ENCODE data around the gene GCLM.

GCLM gene

DNA sequence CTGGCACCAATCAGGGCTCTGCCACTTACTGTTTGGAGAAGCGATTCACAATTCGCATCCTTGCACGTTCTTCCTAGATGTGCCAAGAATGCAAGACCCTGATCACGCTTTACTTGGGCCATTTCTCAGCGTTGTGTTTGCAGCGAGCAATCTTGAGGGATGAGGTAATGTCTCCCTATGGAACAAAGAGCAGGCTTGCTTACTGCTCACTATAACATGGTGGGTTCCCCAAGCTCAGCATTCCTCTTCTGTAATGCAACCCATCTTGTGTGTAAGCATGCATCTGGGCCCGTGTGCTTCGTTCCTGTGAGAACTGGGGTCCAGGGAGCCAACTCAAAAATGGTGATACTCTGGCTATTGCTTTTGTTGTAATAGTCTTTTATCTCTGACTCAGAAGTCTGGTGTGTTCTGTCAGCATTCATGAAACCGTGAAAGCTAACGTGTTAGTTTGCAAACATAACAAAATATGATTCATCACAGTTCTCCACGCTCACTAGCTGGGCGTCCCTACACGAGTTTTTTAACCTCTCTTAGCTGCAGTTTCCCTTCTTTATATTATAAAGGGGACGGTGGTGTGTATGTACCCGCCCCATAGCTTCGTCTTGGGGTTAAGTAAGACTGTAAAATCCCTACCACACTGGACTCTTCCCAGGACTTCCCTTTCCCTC lies 63.6 kb downstream of the GCLM start:
- no peak for DNase-seq

DNA sequence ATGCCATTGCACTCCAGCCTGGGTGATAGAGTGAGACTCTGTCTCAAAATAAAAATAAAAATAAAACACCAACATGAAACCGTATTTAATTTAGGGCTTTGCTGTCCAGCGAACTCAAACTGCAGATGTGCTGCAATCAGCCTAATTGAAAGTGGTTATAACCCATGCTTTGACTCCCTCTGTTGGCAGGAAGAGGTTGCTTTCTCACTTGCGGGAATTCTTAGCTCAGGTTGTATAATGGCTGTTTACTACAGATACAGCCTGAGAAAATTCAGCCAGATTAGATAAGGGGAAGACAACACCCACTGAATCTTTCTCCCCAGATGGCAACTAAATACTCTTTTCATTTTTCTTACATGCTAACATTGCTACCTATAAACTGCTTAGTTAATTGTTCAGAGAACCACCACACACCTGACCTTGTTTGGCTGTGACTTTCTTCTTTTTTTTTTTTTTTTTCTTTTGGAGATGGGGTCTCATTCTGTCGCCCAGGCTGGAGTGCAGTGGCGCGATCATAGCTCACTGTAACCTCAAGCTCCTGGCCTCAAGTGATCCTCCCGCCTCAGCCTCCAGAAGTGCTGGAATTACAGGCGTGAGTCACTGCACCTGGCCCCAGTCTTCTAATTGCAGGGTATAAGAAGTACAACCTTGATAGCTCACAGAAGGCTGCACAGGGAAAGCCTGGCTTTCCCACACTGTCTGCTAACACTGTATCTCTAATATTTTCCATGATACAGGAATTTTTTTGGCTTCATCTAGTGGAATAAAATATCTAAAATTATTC lies 64.8 kb downstream of the GCLM start:
- peak; percentile 79 for DNase-seq

DNA sequence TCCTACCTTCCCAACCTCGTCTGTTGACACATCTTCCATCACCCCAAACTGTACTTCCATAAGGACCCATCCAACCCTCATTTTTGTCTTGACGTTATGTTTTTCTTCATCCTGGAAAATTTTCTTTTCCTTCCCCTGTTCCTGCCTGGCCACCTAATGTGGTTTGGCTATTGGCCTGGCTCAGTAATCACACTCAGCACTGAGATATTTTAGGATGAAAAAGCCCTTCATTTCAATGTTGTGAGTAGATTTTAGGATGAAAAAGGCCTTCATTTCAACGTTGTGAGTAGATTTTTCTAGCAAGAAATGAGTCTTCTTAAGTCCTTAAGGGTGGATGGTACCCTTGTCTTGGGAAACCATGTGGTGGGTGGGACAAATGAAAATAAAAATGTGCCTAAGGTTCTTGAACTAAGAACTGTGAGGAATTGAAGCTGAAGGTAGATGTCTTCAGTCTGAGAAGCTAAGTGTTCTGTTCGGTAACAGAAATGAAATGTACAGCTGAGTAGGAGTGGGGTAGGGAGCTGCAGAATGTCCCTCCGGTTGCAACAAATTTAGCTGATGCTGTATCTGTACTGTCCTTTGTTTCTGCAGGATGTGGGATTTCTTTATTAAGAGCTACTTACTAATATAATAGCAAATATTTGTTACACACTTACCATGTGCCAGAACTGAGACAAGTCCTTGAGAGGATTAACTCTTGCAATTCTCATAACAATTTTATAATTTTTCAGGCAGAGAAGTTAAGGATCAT lies 66.3 kb downstream of the GCLM start:
- DNase-seq: no peak

DNA sequence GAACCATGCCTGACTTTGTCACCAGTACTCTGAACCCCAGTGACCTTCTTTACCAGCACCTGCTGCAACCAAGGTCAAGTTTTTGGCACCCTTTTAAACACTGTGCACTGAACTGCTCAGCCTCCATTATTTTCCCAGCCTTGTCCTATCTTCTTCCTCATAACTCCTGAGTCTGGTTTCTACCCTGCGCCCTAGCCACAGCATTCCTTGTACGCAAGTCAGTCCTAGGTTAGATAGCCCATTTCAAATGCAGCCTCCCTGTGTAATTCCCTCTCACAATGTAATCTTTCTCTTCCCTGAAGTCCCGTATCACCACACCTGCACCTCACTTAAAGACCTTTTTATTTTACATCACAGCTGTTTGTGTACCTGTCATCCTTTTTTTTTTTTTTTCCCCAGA lies 67.5 kb downstream of the GCLM start:
- no peak for DNase-seq

DNA sequence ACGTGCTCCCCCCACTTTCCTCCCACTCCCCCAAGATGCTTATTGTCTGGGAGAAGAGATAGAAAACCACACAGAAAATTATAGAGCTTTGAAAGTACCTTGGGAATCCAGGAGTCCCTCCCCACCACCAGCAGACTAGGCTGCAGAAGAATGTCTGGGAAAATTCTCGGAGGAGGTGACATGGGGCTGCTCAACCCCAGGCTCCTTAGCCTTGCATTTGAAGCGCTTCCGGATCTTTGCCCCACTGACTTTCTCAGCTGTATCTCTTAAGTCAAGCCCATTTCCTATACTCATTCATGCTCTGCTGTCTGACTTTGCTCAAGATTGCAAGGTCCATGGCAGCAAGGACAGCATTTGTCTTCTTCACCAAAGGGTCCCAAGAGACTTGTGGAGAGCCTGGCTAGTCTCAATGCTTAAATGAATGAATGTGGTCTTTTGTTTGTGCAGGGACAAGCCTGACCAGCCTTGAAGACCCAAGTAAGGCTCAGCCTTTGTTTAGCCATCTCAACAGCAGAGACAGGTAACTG lies 68.2 kb downstream of the GCLM start:
- DNase-seq: no peak

DNA sequence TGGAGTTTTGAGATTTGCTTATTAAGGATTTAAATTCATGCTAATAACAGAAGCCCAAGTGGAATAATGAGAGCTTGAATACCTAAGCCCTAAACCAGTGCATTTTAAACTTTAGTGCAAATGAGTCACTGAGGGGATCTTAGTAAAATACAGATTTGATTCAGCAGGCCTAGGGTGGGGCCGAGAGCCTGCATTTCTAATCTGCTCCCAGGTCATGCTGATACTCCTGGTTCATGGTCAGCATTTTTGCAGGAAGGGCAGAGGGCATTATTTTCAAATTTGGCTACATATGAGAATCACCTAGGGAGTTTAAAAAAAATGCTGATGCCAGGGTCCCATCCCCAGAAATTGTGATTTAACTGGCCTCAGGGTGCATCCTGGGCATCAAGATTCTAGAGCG lies 69.5 kb downstream of the GCLM start:
- no peak for DNase-seq

DNA sequence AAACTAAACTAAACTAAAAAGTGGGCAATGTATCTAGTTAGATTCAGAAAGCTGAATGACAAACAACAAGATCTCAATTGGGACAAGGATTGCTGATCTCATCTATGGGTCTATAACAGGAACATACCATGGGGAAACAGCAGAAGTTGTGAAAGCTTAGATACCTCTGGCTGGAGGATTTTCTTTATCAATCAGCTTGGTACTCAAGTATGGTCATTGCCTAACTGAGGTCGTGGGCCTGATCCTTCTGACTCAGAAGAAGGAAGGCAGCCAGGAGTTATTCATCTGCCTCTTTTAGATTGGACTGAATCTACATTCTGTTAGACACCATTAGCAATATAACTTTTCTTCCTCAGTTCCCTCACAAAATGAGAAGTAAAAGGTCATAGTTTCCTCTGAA lies 69.9 kb downstream of the GCLM start:
- DNase-seq: no peak

DNA sequence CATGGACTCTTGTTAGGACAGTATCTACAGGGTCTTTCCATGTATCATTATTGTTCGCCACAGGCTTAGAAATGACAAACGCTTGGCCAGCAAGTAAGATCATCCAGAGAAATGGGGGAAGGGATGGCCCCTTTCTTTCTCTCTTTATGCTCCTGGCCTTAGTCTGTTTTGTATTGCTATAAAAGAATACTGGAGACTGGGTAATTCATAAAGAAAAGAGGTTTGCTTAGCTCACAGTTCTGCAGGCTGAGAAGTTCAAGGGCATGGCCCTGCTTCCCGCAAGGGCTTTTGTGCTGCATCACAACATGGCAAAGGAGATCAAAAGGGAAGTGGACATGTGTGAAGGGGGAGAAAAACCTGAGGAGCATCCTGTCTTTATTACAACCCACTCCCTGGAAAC lies 71.3 kb downstream of the GCLM start:
- no peak for DNase-seq
